Stimulated activated CD4-positive, alpha-beta T cell treated with anti-CD3 and anti-CD28 coated beads, Interleukin-12 subunit alpha, Interleukin-12 subunit beta, amount 100 ng/mL, for 4 hours (primary cell): ENCODE results near the gene PIK3AP1.
A peak's percentile ranks its signal among the peaks of the same experiment; 100 is the strongest.
"Not testable (repeated sequence)": the region's sequence is repeated elsewhere in the genome, so short reads cannot be mapped to it uniquely, and the experiment has no call there.

Experiments
- DNase-seq: peaks from one replicate; pipeline ENCODE4 v3.0.0-alpha.2; 2020

The PIK3AP1 gene, protein sequence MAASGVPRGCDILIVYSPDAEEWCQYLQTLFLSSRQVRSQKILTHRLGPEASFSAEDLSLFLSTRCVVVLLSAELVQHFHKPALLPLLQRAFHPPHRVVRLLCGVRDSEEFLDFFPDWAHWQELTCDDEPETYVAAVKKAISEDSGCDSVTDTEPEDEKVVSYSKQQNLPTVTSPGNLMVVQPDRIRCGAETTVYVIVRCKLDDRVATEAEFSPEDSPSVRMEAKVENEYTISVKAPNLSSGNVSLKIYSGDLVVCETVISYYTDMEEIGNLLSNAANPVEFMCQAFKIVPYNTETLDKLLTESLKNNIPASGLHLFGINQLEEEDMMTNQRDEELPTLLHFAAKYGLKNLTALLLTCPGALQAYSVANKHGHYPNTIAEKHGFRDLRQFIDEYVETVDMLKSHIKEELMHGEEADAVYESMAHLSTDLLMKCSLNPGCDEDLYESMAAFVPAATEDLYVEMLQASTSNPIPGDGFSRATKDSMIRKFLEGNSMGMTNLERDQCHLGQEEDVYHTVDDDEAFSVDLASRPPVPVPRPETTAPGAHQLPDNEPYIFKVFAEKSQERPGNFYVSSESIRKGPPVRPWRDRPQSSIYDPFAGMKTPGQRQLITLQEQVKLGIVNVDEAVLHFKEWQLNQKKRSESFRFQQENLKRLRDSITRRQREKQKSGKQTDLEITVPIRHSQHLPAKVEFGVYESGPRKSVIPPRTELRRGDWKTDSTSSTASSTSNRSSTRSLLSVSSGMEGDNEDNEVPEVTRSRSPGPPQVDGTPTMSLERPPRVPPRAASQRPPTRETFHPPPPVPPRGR

DNA sequence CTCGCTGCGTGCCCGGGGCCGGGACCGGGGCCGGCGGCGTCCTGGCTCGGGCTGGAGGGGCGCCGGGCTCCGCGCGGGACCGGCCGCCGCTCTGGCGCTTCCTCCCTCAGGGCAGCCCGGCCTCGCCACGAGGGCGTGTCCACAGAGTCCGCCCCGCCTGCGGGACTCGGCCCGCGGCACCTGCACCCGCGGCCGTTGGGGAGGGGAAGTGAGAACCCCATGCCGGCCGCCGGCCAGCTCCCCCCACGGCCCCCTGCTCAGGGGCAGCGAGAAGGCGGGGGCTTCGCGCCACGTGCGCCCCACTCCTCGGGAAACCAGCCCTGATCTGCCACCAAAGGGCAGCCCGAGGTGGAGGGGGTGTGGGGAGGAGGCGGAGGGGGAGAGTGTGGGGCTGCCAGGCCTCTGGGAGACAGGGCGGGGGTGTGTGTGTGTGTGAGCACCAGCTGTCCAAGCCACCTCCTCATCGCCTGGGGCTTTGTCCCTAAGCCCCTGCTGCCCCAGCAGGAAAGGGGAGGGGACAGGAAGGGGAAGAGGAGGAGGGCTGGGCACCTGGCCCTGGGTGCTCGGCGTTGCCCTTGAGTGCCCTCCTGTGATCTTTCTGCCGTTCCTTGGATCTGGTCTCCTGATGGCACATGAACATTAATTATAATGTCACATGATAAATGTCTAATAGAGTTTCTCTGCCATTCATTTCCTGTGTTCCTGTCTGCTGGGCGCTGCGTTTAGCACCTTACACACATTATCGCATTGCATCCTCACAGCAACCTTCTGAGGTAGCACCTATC, at the start of gene PIK3AP1:
TSS of gene PIK3AP1 (minus strand) at position 93 of the 785 bp plus-strand sequence. CDS start 120 bp downstream, outside the sequence.
- peak; percentile 32 for DNase-seq

DNA sequence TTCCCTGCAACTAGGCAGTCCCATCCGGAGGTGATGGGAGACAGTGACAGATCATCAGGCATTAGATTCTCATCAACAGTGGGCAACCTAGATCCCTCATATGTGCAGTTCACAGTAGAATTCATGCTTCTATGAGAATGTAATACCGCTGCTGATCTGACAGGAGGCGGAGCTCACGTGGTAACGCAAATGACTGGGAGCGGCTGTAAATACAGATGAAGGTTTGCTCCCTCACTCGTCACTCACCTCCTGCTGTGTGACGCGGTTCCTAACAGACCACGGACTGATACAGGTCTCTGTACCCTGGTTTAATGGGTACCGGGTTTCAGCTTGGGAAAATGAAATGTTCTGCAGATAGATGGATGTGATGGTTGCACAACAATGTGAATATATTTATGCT, 47.8 kb upstream of the PIK3AP1 start:
- DNase-seq: no peak

DNA sequence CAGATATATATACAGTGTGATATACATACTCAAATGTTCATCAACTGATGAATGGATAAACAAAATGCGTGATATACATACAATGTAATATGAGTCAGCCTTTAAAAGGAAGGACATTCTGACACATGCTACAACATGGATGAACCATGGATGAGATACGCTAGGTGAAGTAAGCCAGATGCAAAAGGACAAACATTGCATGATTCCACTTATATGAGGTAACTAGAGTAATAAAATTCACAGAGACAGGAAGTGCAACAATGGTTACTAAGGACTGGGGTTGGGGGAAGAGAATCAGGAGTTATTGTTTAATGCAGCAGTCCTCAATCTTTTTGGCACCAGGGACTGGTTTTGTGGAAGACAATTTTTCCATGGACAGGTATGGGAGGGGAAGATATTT, 47.3 kb upstream of the PIK3AP1 start:
- DNase-seq: no peak

DNA sequence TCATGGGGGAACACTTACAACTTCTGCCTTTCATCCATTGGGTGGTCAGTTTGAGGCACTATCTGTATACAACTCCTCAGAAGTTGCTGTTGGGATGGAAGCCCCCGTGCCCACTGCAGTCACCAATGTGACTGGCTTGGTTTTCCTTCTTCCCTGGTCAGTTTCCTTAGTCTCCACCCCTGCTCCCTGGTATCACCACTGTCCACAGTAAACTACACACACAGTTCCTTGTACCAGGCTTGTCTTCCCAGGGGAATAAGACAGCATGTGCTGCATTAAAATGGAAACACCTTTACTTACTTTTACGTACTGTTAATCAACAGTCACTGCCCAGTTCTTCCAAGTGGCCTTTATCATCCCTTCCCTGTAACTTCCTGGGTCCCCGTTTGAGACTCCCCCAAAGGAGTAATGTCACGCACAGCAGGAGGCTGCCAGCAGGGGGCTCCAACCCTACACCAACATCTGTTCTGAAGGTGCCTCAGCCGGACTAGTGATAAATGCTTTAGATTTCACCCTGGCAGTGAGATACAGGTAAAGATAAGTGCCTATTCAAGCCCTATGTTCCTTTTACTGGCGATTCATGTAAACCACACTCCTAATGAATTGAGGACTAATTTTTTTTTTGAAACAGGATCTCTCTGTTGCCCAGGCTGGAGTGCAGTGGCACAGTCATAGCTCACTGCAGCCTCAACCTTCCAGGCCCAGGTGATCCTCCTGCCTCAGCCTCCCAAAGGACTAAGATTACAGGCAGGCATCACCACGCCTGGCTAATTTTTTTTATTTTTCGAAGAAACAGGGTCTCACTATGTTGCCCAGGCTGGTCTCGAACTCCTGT, 45.3 kb upstream of the PIK3AP1 start:
- peak; percentile 76 for DNase-seq

DNA sequence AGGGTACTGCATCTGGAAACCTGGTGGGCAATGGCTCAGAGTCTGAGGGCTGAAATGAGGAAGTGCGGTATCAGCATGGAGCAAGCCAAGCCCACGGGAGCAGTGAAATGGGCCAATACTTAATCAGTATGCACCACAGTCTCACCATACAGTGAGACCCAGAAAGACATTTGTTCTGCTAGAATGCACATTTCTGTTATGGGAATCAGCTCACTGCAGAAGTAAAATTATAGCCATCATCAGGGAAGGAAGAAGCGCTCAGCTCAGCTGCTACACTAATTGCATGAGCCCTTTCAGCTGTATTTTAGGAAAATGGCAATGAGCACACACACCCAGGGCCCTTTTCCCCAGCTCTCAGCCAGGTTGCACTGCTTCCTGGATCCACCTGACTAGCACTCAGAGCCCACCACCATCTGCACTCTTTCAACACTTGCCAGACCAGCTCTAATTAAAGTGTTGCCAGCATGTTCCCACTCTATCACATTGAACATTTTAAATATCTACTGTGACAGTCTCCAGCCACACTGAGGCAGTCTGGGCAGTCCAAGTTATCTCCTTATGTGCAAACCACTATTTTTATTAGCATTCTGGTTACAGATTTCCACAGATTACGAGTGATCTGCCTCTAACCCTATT, 44.2 kb upstream of the PIK3AP1 start:
- DNase-seq: no peak

DNA sequence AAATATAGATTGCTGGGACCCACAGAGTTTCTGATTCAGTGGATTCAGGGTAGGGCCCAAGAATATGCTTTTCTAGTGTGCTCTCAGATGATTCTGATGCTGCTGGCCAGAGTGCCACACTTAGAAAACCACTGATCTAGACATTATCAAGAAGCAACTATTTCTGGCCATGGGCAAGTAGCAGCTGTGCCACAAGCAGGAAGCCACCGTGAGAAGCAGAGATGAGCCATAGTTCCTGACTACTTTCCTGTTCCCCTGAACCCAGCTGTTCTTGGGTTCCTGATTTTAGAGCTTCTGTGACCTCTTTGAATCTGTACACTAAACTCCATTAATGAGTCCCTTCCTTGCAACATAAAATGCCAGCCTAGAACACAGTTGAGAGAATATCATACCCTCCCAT, 38.1 kb upstream of the PIK3AP1 start:
- DNase-seq: no peak

DNA sequence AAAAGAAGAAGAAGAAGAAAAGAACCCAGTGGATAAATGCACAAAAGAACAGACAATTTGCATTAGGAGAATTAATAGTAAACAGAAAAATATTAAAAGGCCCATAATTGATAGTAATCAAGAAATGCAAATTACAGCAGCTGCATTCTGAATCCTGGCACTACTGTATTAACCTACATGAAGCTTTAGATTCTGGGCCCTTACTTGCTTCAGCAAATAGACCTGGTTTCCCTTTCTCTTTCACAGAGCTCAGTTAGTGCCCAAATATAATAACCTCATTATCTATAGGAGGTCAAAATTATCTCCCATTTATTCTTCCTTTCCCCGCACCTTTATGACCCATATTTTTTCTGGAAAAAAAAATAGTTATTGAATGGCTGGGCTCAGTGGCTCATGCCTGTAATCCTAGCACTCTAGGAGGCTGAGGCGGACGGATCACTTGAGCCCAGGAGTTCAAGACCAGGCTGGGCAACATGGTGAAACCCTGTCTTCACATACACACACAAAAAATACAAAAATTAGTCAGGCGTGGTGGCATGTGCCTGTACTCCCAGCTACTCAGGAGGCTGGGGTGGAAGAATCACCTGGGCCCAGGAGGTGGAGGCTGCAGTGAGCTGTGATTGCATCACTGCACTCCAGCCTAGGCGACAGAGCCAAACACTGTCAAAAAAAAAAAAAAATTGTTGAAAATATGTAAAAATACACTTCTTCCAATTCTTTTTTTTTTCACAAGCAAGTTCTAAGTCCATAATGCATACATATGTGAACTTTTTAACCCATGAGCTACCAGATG, 36.0 kb upstream of the PIK3AP1 start:
- DNase-seq: no peak

DNA sequence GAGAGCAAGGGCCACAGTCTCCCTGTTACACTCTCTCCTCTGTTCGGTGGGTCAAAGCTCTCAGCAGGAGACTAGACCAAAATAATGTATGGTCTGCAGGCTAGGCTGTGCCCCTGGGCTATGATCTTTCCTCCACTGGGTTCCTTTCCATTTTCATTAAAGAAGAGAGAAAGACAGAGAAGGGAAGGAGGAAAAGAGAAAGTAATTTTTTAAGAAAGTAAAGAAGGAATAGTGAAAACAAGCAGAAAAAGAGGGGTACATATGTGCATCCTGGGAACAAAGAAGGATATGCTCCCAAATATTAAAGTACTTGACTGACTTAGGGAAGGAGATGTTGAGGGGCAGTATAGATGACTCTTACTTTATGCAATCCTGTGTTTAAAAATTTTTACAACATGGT, 33.6 kb upstream of the PIK3AP1 start:
- DNase-seq: no peak

DNA sequence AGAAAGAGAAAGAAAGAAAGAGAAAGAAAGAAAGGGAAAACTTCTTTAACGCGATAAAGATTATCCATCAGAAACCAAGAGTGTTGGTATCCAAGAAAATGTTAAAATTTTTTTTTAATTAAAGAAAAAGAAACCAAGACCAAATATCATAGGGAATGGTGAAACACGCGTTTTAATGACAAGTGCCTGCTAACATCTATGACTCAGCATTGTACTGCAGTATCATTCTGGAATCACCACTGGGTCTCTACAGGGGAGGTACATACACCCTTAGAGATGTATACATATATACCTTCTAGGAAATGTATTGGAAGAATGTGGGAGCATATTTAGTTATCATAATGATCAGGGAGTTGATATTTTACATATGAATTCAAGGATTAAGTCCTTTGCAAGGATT, 32.1 kb upstream of the PIK3AP1 start:
- DNase-seq: no peak

DNA sequence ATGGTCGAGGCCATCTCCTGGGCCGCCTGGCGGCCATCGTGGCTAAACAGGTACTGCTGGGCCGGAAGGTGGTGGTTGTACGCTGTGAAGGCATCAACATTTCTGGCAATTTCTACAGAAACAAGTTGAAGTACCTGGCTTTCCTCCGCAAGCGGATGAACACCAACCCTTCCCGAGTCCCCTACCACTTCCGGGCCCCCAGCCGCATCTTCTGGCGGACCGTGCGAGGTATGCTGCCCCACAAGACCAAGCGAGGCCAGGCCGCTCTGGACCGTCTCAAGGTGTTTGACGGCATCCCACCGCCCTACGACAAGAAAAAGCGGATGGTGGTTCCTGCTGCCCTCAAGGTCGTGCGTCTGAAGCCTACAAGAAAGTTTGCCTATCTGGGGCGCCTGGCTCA, 30.0 kb upstream of the PIK3AP1 start:
- not testable (repeated sequence) for DNase-seq

DNA sequence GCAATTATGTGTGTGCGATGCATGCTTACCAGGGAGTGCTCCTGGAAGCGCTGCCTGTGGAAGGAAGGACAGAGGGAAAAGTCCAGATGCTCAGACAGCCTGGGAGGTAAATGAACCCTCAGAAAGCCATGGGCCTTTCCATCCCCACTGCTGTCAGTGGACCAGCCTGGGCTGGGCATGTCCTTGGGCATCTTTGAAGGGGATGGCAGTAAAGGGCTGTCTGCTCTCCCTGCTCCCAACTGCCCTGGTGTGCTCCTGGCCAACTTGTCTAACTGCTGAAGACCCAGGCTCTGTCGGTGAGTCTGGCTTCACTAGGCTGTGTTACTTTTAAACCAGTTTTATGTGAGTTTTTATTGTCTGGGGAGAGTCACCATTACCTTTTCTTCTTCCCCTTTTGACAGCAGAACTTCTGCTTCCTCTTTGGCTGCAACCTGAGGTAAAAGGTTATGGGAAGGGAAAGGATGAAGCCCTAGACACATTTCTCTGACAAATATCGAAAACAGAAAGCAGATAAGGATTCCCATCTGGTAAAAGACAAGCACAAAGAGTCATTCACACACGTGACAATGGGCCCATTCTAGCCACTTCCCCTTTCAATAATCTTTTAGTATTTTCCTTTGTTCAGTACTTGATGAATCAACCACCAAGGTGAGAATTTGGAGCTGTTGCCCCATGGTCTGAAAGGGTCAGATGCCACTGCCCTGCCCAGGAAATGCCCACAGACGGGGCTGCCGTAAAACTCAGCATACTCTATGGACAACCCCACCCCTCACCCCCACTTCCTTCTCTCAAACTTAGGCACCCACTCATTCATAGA, 27.6 kb upstream of the PIK3AP1 start:
- no peak for DNase-seq

DNA sequence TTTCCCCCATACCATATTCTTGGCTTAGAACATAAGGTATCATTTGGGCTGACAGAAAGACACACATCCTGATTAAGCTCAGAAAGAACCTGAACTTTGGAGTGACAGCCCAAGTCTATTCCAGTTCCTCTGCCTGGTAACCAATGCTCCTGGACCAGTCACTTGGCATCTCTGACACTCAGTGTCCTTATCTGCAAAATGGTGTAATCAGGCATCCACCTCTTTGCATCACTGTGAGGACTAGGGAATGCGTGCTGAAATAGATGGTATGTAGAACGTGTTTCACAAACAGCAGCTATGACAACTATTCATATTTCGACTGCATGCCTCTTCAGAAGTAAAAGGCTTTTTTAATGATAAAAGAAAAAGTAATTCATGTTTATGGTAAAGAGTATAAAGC, 26.2 kb upstream of the PIK3AP1 start:
- no peak for DNase-seq

DNA sequence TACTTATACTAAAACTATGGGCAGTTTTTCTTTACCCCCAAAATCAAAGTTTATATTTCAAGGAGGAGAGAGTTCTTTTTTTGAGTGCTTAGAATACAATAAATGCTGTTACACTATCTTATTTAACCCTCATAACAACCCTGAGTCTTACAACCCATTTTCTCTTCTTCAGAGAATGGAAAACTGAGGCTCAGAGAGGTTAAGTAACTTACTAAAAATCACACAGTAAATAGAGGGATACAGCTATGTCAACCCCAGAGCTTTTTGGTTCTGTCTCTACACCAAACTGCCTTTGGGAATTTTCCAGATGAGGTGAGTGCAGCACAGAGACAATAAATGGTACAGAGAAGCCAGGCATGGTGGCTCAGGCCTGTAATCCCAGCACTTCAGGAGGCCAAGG, 25.6 kb upstream of the PIK3AP1 start:
- no peak for DNase-seq

DNA sequence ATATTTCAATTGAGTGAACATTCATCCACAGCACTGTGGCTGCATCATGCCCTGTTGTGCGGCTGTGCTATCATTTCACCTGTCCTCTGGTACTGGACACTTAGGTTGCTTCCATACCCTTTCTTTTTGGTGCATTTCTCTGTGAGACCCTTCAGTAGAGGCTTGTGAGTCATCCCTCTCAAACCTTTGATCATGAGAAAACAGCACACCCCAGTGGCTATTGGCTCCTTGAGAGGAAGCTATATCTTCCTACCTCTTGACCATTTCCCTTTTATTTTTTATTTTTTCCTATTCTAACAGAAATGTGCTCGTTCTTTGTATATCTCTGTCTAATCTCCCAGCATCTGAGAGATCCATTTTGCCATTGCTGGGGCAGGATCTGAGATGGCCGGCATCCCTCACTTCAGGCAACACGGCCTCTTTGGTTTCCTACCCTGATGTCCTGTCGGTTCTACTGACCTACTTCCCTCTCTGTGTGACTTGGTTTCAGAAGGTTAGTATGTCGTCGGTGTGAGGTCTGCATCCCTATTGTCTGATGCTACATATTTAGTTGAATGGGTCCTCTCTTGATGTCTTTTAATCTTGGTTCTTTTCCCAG, 23.8 kb upstream of the PIK3AP1 start:
- DNase-seq: no peak

DNA sequence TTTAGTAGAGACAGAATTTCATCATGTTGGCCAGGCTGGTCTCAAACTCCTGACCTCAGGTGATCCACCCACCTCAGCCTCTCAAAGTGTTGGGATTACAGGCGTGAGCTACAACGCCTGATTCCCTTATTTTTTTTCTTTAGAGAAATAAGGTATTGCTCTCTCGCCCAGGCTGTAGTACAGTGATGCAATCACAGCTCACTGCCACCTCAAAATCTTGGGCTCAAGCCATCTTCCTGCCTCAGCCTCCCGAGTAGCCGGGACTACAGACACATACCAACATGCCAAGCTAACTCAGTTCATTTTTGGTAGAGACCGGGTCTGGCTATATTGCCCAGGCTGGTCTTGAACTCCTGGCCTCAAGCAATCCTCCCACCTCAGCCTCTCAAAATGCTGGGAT, 21.2 kb upstream of the PIK3AP1 start:
- not testable (repeated sequence) for DNase-seq

DNA sequence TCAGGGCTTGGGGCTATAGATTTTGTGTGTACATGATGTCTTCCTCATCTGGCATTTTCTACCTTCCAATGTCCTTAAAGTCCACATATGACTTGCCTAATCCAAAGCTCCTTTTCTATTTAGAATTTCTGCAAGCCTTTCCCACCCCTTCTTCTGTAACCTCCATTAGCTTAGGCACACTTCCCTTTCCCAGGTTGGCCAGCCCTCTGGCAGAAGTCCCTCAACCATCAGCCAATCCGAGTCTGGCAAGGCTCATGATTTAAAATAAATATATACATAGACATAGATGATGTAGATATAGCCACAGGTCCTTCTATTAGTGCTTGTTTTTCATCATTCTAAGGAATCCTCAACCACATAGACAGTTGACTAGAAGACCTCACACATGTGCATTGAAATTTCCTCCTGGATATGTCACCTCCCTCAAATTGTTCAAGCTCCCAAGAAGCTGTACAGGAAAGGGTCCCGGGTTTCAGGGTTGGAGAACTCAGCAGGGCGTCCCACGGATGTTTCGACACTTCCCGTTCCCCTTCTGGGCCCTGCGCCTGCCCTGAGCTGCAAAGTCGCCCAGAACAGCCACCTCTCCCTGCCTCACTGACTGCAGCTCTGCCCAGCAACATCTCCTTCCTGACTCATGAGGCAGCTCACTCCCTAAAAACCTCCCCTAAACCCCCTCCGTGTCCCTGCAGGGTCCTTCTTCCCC, 20.4 kb upstream of the PIK3AP1 start:
- no peak for DNase-seq

DNA sequence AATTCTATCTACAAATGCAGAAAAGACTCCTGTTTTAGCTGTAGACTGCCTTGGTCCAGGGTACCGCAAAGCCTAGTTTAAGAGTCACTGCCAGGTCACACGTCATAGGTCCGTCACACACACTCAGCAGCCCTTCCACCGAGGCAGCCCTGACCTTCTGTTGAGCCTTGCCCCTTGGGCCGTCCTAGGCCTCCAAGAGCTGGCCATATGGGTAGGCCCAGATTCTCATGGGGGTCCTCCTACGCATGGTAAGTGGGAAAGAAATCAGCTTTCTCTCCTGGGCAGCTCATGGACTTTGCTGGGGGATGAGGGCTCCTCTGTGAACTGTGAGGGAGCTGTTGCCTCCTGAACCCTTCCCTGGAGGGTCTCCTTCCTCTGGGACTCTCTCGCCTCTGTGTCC, 19.8 kb upstream of the PIK3AP1 start:
- DNase-seq: no peak

DNA sequence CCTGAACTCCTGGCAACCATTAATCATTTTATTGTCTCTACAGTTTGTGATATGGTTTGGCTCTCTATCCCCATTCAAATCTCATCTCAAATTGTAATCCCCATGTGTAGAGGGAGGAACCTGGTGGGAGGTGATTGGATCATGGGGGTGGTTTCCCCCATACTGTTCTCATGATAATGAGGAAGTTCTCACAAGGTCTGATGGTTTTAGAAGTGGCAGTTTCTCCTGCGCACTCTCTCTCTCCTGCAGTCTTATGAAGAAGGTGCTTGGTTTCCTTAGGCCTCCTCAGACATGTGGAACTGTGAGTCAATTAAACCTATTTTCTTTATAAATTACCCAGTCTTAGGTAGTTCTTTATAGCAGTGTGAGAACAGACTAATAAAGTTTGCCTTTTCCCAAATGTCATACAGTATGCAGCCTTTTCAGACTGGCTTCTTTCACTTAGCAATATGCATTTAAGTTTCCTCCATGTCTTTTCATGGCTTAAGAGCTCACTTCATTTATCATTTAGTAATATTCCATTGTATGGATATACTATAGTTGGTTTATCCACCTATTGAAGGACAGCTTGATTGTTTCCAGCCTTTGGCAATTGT, 17.1 kb upstream of the PIK3AP1 start:
- DNase-seq: not testable (repeated sequence)

DNA sequence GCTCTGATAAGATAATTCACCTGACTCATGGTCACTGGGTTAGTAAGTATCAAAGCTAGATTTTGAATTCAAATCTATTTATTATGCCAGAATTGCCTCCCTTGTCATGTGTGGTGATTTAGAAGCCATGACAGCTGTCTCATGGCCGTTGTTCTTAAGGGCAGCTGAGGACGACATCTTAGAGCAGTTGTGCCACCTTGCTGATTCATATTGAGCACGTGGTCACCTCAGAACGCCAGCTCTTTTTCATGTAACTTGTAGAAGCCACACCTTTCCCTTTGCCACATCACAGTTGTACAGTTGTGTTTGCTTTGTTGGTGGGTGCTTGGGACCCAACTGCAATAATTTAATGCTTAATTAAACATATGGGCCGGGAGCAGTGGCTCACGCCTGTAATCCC, 4.3 kb upstream of the PIK3AP1 start:
- DNase-seq: no peak
